ENCODE data around the gene HSD3B7.

HSD3B7 gene

GRCh38 chr16:31031276-31031675 lies 46.3 kb downstream of the HSD3B7 start:
- no peak for DNase-seq

GRCh38 chr16:31032736-31033708 lies 48.0 kb downstream of the HSD3B7 start, which contains the start of gene STX4:
Gene STX4 (plus strand): TSS chr16:31033558. CDS start chr16:31033806, 248 bp downstream.
- peak; percentile 90 to 93 for DNase-seq

GRCh38 chr16:31033709-31034492 lies 48.9 kb downstream of the HSD3B7 start:
- peak; percentile 37 to 79 for DNase-seq

- no peak for DNase-seq
Observed at GRCh38 chr16:31036691-31037090, 51.7 kb downstream of the HSD3B7 start.

Data from SW 1271 (cell line).